ENCODE data around the gene TRMU. TPM values are rescaled to one million over a fixed set of nuclear protein-coding genes. Genes with fewer than 3 reads are reported as not detected.

The TRMU gene
- total RNA-seq, 6 experiments from 2014 or later: 17.2 to 24.2 (median 19.9) TPM

DNA sequence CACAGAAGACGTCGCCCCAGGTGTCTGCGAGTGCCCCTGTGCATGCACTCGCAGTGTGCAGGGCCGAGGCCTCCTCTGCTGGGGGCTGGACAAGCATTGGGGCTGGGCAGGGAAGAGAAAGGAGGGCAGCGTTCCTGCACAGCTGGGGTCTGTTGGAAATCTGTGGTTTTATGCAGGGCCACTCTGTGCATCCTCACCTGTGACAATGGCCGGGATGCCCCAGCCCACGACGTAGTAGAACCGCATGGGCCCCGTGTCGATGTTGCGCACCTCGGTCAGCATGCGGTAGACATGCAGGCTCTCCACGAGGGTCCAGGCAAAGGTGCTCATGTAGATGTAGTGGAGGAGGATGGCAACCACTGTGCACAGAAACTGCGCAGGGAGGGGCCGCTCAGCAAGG lies 37.2 kb downstream of the TRMU start:
- DNase-seq: no peak
- no peak overlapping the region for H3K4me3 ChIP-seq
- H3K36me3 ChIP-seq: no peaks in the 10 kb centered on the region
- H3K4me1 ChIP-seq: peaks cover 0 to 53% (median 17%) of the 10 kb centered on the region in 4 donors
- intact Hi-C loops (cut with DNase I): no loop called here
- TF ChIP-seq POLR2A (IDR thresholded peaks at IDR 0.05): no peak
- TF ChIP-seq, protein P1, sequence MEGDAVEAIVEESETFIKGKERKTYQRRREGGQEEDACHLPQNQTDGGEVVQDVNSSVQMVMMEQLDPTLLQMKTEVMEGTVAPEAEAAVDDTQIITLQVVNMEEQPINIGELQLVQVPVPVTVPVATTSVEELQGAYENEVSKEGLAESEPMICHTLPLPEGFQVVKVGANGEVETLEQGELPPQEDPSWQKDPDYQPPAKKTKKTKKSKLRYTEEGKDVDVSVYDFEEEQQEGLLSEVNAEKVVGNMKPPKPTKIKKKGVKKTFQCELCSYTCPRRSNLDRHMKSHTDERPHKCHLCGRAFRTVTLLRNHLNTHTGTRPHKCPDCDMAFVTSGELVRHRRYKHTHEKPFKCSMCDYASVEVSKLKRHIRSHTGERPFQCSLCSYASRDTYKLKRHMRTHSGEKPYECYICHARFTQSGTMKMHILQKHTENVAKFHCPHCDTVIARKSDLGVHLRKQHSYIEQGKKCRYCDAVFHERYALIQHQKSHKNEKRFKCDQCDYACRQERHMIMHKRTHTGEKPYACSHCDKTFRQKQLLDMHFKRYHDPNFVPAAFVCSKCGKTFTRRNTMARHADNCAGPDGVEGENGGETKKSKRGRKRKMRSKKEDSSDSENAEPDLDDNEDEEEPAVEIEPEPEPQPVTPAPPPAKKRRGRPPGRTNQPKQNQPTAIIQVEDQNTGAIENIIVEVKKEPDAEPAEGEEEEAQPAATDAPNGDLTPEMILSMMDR (IDR thresholded peaks at IDR 0.05): no peak
- no peaks in the 10 kb centered on the region for H3K27me3 ChIP-seq
- no peak overlapping the region for H3K27ac ChIP-seq
- ATAC-seq: no peak
- H3K9me3 ChIP-seq: no peaks in the 10 kb centered on the region
- 87% methylated on average over 8 of the region's 18 CpGs for WGBS (ENCODE audit: insufficient coverage, low coverage, low lambda C conversion rate, missing lambda C conversion rate)

DNA sequence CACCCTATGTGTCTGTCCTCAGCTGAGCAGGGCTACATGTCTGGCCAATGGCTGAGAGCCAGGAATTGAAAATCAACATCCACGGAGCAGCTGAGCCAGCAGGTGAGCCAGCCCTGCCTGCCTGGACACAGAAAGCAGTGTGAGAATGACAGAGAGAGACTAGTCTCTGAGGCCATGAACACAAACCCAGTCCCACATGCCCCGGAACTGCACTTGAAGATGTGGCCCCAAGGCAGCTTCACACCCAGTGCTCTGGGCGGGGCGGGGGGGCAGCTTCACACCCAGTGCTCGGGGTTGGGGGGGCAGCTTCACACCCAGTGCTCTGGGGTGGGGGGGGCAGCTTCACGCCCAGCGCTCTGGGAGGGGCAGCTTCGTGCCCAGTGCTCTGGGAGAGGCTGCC lies 37.6 kb downstream of the TRMU start:
- Histone ChIP-seq H3K9me3 (no peaks in the 10 kb centered on the region), H3K4me1 (peaks cover 0 to 58% (median 17%) of the 10 kb centered on the region in 4 donors), H3K27ac (no peak overlapping the region), H3K27me3 (no peaks in the 10 kb centered on the region), H3K4me3 (no peak overlapping the region), H3K36me3 (no peaks in the 10 kb centered on the region)
- intact Hi-C loops (cut with DNase I): no loop called here
- DNase-seq: peak in 2 of 3 donors; percentile 51 to 79
- TF ChIP-seq POLR2A (IDR thresholded peaks at IDR 0.05): no peak
- TF ChIP-seq, protein P1 (IDR thresholded peaks at IDR 0.05): no peak
- 17% methylated on average over 3 of the region's 8 CpGs for WGBS (ENCODE audit: insufficient coverage, low coverage, low lambda C conversion rate, missing lambda C conversion rate)
- ATAC-seq: peak in 3 of 4 donors; percentile 11 to 13 (median 12)

DNA sequence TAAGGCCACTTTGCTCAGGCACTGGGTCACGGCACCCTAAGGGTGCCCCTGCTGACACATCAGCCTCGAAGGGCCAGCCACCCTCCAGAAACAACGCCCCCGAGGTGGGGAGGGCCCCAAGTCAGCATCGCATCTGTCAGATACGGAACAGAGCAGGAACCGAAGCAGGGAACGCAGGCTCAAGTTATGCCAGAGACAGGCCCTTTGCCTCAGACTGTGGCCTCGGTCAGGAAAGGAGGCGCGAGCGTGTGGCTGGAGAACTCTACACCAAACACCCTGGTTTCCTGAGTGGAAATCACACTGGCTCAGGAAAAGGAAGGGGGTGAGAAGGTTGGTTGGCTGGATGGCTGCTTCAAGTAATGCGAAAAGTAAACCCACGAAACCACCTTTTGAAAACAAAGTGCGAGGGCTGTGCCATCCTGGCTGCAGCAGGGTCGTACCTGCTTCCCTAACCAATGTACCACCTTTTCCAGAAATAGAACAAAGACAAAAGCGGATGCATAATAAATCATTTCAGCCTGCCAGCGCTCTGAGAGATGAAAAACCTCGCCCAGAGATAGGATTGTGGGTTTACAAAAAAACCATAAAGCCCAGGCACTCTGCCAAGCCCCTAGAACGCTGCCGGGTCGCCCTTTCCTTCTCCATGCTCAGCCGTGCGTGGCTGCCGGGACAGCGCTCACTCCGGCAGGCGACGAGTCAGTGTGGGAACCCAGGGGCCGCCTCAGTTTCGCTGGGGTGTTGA lies 38.6 kb downstream of the TRMU start:
- Histone ChIP-seq H3K4me3 (no peak overlapping the region), H3K4me1 (peaks cover 0 to 62% (median 18%) of the 10 kb centered on the region in 4 donors), H3K36me3 (no peaks in the 10 kb centered on the region), H3K27ac (no peak overlapping the region), H3K27me3 (no peaks in the 10 kb centered on the region), H3K9me3 (no peaks in the 10 kb centered on the region)
- DNase-seq (no peak), ATAC-seq (no peak)
- TF ChIP-seq POLR2A (IDR thresholded peaks at IDR 0.05): no peak
- TF ChIP-seq, protein P1 (IDR thresholded peaks at IDR 0.05): no peak
- 66% methylated on average over 18 of the region's 31 CpGs for WGBS (ENCODE audit: insufficient coverage, low coverage, low lambda C conversion rate, missing lambda C conversion rate)
- intact Hi-C loops (cut with DNase I): no loop called here

DNA sequence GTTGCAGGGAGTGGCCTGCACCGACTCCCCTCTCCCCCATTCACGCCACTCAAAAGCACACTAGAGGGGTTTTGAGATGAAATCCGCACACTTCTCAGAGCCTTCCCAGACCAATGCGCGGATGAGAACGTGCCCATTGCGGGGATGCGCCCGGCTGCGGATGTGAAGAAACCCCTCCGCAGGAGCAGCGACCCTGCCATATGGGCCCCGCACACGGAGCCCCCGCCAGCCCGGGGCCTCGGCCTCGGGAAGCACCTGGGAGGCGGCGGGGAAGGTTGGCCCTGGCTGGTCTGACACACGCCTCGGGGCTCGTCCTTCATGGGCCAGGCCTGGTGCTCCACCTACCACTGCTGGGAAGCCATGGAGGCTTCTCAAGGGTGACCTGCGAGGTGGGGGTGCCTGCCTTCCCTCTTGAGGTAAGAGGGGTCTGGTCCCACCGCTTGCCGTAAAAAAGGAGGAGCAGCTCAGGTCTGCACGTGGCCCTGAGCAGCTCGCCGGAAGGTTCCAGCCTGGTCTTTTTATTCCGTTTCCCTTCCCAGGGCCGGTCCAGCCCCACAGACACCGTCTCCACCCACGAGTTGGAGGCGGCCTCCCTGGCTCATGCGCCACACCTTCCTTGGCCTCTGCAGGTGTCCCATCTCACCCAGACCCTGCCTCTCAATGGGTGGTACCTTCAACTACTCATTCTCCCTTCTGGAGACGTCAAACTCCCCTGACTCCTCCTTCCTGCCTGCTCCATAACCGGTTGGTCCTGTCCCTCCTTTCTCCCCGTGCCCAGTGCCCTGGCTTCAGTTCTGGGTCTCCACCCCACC lies 39.4 kb downstream of the TRMU start:
- TF ChIP-seq POLR2A (IDR thresholded peaks at IDR 0.05): no peak
- TF ChIP-seq, protein P1 (IDR thresholded peaks at IDR 0.05): no peak
- 78% methylated on average over 2 of the region's 38 CpGs for WGBS (ENCODE audit: insufficient coverage, low coverage, low lambda C conversion rate, missing lambda C conversion rate)
- ATAC-seq (no peak), DNase-seq (peak in 1 of 3 donors; percentile 21)
- Histone ChIP-seq H3K27ac (no peak overlapping the region), H3K4me3 (no peak overlapping the region), H3K9me3 (no peaks in the 10 kb centered on the region), H3K36me3 (no peaks in the 10 kb centered on the region), H3K27me3 (no peaks in the 10 kb centered on the region), H3K4me1 (peaks cover 0 to 62% (median 16%) of the 10 kb centered on the region in 4 donors)
- intact Hi-C loops (cut with DNase I): no loop called here
